ENCODE results near the gene ZNF764.

The ZNF764 gene

DNA sequence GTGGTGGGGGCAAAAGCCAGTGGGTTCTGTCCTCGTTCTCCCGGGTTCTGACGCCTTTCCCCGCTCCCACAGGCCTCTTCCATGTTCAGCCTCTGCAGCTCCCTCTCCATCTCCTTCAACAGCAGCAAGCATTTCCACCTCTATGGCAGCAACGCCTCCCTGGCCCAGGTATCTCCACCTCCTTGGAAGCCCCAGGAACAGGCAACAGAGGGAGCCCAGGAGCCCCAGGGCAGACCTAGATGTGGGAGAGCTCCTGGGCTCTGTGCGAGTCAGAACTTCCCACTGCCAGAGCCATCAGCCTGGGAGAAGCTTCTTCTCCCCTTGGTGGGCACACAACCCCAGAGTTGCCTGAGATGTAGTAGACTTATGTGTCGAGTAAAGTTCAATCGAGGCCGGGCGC, 39.6 kb downstream of the ZNF764 start:
- no peak overlapping the region for H3K4me3 ChIP-seq (ENCODE audit: low read depth, low read length)
- no peak for DNase-seq (ENCODE audit: low read depth)
- TF ChIP-seq, protein P1, sequence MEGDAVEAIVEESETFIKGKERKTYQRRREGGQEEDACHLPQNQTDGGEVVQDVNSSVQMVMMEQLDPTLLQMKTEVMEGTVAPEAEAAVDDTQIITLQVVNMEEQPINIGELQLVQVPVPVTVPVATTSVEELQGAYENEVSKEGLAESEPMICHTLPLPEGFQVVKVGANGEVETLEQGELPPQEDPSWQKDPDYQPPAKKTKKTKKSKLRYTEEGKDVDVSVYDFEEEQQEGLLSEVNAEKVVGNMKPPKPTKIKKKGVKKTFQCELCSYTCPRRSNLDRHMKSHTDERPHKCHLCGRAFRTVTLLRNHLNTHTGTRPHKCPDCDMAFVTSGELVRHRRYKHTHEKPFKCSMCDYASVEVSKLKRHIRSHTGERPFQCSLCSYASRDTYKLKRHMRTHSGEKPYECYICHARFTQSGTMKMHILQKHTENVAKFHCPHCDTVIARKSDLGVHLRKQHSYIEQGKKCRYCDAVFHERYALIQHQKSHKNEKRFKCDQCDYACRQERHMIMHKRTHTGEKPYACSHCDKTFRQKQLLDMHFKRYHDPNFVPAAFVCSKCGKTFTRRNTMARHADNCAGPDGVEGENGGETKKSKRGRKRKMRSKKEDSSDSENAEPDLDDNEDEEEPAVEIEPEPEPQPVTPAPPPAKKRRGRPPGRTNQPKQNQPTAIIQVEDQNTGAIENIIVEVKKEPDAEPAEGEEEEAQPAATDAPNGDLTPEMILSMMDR (IDR thresholded peaks at IDR 0.05; ENCODE audit: control insufficient read depth, extremely low read depth, insufficient read depth): no peak

- TF ChIP-seq, protein P1 (IDR thresholded peaks at IDR 0.05; ENCODE audit: control insufficient read depth, extremely low read depth, insufficient read depth): no peak
Observed at GRCh38 chr16:30515275-30515674, 42.9 kb downstream of the ZNF764 start.

GRCh38 chr16:30511509-30511908, 46.7 kb downstream of the ZNF764 start:
- no peak overlapping the region for H3K4me3 ChIP-seq (ENCODE audit: low read depth, low read length)
- TF ChIP-seq, protein P1 (IDR thresholded peaks at IDR 0.05; ENCODE audit: control insufficient read depth, extremely low read depth, insufficient read depth): no peak
- no peak for DNase-seq (ENCODE audit: low read depth)

More at GRCh38 chr16:30515275-30515674, 42.9 kb downstream of the ZNF764 start:
- H3K4me3 ChIP-seq (ENCODE audit: low read depth, low read length): no peak overlapping the region
- no peak for DNase-seq (ENCODE audit: low read depth)

DNA sequence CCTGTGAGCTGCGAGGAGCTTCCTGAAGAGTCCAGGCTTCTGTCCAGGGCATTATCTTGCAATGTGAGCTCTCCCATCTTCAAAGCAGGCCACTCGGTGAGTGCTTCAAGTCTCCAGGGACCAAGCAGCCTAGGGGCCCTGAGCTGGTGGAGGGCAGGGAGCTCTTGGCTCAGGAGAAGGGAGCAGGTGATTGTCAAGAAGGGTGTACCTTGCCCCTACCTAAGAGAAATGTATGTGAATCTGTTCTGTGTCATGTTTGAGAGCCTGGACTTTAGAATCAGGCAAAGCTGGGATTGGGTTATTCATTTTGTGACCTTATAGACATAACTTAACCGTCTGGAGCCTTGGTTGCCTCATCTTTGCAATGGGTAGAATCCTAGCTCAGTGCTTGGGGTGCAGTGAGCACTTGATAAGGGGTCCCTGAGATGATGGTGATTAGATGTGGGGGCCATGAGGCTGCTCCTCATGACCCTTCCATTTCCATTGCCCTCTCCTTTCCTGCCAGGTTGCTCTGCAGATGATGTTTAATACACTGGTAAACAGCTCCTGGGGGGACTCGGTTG, 47.7 kb downstream of the ZNF764 start:
- no peak overlapping the region for H3K4me3 ChIP-seq (ENCODE audit: low read depth, low read length)
- TF ChIP-seq, protein P1 (IDR thresholded peaks at IDR 0.05; ENCODE audit: control insufficient read depth, extremely low read depth, insufficient read depth): no peak
- DNase-seq (ENCODE audit: low read depth): no peak

DNA sequence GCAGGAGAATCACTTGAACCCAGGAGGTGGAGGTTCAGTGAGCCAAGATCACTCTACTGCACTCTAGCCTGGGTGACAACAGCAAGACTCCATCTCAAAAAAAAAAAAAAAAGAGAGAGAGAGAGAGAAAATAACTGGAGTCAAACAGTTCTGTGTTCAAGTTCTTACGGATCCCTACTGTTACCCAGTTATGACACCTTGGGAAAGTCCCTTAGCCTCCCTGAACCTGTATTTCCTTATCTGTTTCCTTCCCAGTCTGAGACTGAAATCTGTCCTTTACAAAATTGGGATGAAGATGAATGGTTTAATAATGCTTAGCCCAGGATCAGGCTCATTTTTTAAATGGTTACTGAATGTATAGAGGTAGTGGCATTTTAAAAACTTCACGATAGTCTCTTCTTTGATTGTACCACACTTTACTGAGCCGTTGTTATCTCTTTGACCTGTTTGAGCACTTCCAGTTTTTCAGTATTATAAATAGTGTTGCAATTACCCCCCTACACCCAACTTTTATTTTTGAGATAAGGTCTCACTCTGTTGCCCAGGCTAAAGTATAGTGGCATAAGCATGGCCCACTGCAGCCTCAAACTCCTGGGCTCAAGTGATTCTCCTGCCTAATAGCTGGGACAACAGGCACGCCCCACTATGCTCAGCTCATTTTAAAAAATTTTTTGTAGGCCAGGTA, 49.0 kb downstream of the ZNF764 start:
- DNase-seq (ENCODE audit: low read depth): no peak
- no peak overlapping the region for H3K4me3 ChIP-seq (ENCODE audit: low read depth, low read length)
- TF ChIP-seq, protein P1 (IDR thresholded peaks at IDR 0.05; ENCODE audit: control insufficient read depth, extremely low read depth, insufficient read depth): no peak

Data from LNCaP clone FGC (cell line).